Measurements from ENCODE around the gene RASSF6.
A peak's percentile ranks its signal among the peaks of the same experiment; 100 is the strongest.
"Not testable (repeated sequence)": the region's sequence is repeated elsewhere in the genome, so short reads cannot be mapped to it uniquely, and the experiment has no call there.

RASSF6 gene

GRCh38 chr4:73575660-73576059 is 44.6 kb downstream of the RASSF6 start:
- no peak for DNase-seq

- peak; percentile 63 for DNase-seq
Observed at GRCh38 chr4:73573794-73574528, 46.3 kb downstream of the RASSF6 start.

- not testable (repeated sequence) for DNase-seq
Observed at GRCh38 chr4:73550865-73551264, 69.4 kb downstream of the RASSF6 start.

- DNase-seq: no peak
Observed at GRCh38 chr4:73544620-73545019, 75.6 kb downstream of the RASSF6 start.

- DNase-seq: no peak
Observed at GRCh38 chr4:73541251-73541650, 79.0 kb downstream of the RASSF6 start.

- DNase-seq: no peak
Observed at GRCh38 chr4:73540826-73541225, 79.4 kb downstream of the RASSF6 start.

- DNase-seq: no peak
Observed at GRCh38 chr4:73539386-73539785, 80.8 kb downstream of the RASSF6 start.

- DNase-seq: no peak
Observed at GRCh38 chr4:73538162-73538561, 82.1 kb downstream of the RASSF6 start.

GRCh38 chr4:73533515-73534422 is 86.5 kb downstream of the RASSF6 start:
- DNase-seq: no peak

GRCh38 chr4:73528171-73528570 is 92.1 kb downstream of the RASSF6 start:
- no peak for DNase-seq

- no peak for DNase-seq
Observed at GRCh38 chr4:73527196-73527595, 93.0 kb downstream of the RASSF6 start.

- no peak for DNase-seq
Observed at GRCh38 chr4:73525611-73526010, 94.6 kb downstream of the RASSF6 start.

GRCh38 chr4:73523126-73523525 is 97.1 kb downstream of the RASSF6 start:
- DNase-seq: no peak

Data from NCI-H1048 (cell line).